ENCODE measurements around the gene OR2W3.
"Not testable (repeated sequence)": the region's sequence is repeated elsewhere in the genome, so short reads cannot be mapped to it uniquely, and the experiment has no call there.

The OR2W3 gene

GRCh38 chr1:247913786-247914185 is 18.4 kb downstream of the OR2W3 start:
- intact Hi-C loops (cut with DNase I), result no loop called here
- no peak for DNase-seq

GRCh38 chr1:247914941-247915662 is 19.7 kb downstream of the OR2W3 start:
- intact Hi-C loops (cut with DNase I), result no loop called here
- no peak for DNase-seq

GRCh38 chr1:247919952-247920351 is 24.6 kb downstream of the OR2W3 start, which contains the start of gene OR2T8:
TSS of gene OR2T8 (plus strand) at chr1:247920252. CDS start at chr1:247921018, 766 bp downstream.
- intact Hi-C loops (cut with DNase I), result no loop called here
- no peak for DNase-seq

GRCh38 chr1:247923941-247924340 is 28.6 kb downstream of the OR2W3 start:
- DNase-seq, result no peak
- intact Hi-C loops (cut with DNase I), result no loop called here

- no peak for DNase-seq
- intact Hi-C loops (cut with DNase I), result no loop called here
Observed at GRCh38 chr1:247924868-247925267, 29.5 kb downstream of the OR2W3 start, which contains the start of gene OR2AJ1. TSS of gene OR2AJ1 (plus strand) at chr1:247924889. CDS start at chr1:247933769, 8,880 bp downstream.

GRCh38 chr1:247933989-247934388 is 38.6 kb downstream of the OR2W3 start:
- no peak for DNase-seq

GRCh38 chr1:247935781-247936180 is 40.4 kb downstream of the OR2W3 start:
- intact Hi-C loops (cut with DNase I), result no loop called here
- peak in 1 of 42 donors; percentile 3 for DNase-seq

More at GRCh38 chr1:247933989-247934388, 38.6 kb downstream of the OR2W3 start:
- intact Hi-C loops (cut with DNase I), result no loop called here

- peak in 2 of 42 donors; percentile 10 to 20 for DNase-seq
- intact Hi-C loops (cut with DNase I), result no loop called here
Observed at GRCh38 chr1:247936415-247936814, 41.0 kb downstream of the OR2W3 start.

GRCh38 chr1:247936965-247937734 is 41.8 kb downstream of the OR2W3 start:
- intact Hi-C loops (cut with DNase I), result not testable (repeated sequence)
- peak; percentile 53 to 93 (median 84) for DNase-seq

- no peak for DNase-seq
Observed at GRCh38 chr1:247942624-247943023, 47.2 kb downstream of the OR2W3 start.

More at GRCh38 chr1:247942624-247943023, 47.2 kb downstream of the OR2W3 start:
- intact Hi-C loops (cut with DNase I), result no loop called here
